GM21717 (cell line): ENCODE measurements around the gene MEIOSIN.
"Not testable (repeated sequence)": the region's sequence is repeated elsewhere in the genome, so short reads cannot be mapped to it uniquely, and the experiment has no call there.

ENCODE experiments used
- ATAC-seq: cut with Tn5 transposase; IDR thresholded peaks from one replicate; pipeline ENCODE4 v1.9.1; 2021; ENCODE audit warnings: mild to moderate bottlenecking, moderate library complexity; ENCODE audit not compliant: unreplicated experiment

The MEIOSIN gene

GRCh38 chr19:45798995-45799517, 65.8 kb downstream of the MEIOSIN start:
- ATAC-seq: no peak

GRCh38 chr19:45799541-45799940, 66.3 kb downstream of the MEIOSIN start:
- not testable (repeated sequence) for ATAC-seq

- no peak for ATAC-seq
Observed at GRCh38 chr19:45800070-45800553, 66.9 kb downstream of the MEIOSIN start.

DNA sequence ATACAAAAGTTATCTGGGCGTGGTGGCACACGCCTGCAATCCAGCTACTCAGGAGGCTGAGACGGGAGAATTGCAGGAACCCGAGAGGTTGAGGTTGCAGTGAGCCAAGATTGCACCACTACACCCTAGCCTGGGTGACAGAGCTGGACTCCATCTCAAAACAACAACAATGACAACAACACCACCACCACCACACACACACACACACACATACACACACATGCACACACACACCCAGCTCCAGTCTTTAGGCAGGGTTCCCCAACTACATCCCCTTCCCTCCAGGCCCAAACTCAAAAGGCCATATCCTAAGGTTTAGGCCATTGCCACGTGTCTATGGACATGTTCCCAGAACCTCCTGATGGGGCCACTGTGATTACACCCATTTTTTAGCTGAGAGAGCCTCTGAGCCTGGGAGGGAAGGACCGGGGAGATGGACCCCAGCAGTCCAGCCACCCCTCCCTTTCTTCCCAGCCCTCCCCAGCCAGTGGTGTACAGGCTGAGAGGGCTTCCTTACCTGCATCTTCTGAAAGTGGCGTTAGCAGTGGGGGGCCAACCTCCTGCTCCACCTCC, 68.5 kb downstream of the MEIOSIN start:
- ATAC-seq: no peak

DNA sequence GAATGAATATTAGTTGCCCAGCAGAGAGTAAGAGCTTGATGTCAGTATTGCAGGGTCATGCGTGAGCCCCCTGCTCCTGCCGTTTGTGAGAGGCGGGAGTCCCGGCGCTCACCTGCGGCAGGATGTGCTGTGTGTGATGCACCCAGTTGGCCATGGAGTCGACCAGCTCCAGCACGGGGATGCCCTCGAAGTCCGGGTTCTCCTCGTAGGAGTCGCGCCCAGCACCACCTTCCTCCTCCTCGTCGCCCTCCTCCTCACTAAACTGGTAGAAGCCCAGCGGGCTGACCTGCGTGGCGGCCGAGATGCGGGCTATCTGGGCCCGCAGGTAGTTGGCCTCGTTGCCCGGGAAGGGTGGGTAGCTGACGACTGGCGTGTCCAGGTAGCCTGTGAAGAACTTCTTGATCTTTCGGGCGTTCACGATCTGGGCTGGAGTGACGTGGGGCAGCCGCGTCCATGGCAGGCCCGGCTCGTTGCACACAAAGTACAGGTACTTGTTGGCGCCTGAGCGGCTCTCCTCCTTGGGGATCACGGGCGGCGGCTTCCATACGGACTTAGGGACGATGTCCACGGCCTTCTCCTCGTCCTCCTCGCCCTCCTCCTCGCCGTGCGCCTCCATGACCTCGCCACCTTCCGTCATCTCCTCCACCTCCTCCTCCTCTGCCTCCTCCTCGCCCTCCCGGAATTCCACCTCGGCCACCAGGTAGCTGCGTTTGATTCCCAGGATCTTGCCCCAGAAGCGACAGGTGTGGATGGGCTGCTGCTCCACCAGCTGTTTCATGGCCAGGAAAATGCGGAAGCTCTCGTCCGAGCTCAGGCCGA, 71.1 kb downstream of the MEIOSIN start:
- no peak for ATAC-seq

GRCh38 chr19:45804959-45805230, 71.7 kb downstream of the MEIOSIN start:
- no peak for ATAC-seq

DNA sequence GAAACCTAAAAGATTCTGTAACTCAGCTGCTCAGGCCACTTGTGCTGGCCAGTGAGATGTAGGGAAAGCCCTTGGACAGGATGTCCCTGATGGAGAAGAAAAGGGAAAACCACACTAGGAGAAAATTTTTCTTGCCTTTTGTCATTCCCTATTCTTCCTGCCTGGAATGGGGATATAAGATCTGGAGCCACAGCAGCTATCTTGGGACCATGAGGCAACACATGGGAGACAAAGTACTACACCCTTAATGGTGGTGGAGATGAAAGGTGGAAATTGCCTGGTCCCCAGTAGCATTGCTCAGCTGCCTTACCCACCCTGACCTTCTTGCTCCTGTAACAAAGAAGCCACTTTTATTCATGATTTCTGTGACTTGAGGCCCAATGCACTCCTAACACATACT, 72.5 kb downstream of the MEIOSIN start:
- no peak for ATAC-seq

DNA sequence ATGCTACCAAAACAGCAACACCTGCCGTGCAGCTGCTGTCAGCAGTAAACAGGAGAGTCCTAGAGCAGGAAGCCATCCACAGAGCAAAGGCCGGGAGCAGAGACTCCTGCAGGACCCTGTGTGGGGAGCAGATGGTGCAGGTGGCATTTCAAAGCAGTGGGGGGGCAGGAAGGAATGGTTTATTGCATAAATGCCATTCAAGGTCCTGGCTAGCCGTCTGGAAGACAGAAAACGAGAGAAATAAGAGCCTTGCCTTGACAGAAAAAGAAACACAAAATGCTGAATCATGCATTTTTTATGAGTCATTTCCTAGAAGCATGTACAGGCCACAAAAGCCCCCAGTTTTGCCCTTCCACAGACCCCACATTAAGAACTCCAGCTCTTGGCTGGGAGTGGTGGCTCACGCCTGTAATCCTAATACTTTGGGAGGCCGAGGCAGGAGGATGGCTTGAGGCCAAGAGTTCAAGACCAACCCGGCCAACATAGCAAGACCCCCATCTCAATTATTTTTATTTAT, 76.5 kb downstream of the MEIOSIN start:
- ATAC-seq: no peak

DNA sequence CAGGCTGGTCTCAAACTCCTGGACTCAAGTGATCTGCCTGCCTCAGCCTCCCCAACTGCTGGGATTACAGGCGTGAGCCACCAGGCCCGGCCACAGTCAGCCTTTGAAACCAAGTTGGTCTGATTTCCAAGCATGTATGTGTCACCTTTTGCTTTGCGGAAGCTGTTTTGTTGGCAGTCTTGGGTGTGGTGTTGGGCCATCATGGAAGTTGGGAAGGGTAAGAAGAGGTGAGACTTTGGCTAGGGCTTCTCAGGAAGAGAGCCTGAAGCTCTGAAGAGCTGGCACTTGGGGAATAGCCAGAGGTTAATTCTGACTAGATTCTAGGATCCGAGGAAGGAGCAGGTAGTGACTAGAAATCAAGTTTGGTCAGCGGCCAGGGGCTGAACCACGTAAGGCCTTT, 79.1 kb downstream of the MEIOSIN start:
- ATAC-seq: no peak
